Measurements from ENCODE around the gene TDO2.
A peak's percentile ranks its signal among the peaks of the same experiment; 100 is the strongest.

The TDO2 gene

GRCh38 chr4:155903453-155903852, at the start of gene TDO2:
TSS of gene TDO2 (plus strand) at chr4:155903696. CDS start at chr4:155903759, 63 bp downstream.
- DNase-seq, result no peak
- TF ChIP-seq POLR2A (IDR thresholded peaks at IDR 0.05; ENCODE audit: low read length) (no peak), GATA1 (IDR thresholded peaks at IDR 0.05; ENCODE audit: low read depth, low read length) (no peak)

GRCh38 chr4:155854582-155855226, 48.8 kb upstream of the TDO2 start:
- no peak for TF ChIP-seq GATA1 (IDR thresholded peaks at IDR 0.05; ENCODE audit: low read depth, low read length)
- no peak for TF ChIP-seq POLR2A (IDR thresholded peaks at IDR 0.05; ENCODE audit: low read length)
- DNase-seq, result peak in 1 of 2 experiments; percentile 1

DNA sequence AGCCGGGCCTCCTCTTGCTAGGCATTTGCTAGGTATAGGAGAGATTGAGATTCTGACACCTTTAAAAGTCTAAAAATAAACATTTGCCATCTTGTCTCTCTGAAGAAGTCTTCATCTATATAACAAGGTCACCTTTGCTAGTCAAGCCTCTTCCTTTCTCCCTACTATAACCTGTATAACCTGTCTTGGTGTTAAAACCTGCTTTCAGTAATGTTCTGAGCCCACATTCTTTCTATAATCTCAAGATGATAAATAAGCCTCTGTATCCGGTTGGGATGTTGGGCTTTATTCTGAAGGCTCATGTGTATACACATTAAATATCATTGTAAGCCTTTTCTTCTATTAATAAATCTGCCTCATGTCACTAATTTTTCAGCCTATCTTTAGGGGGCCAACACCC, 47.6 kb upstream of the TDO2 start:
- no peak for DNase-seq
- TF ChIP-seq POLR2A (IDR thresholded peaks at IDR 0.05; ENCODE audit: low read length), result no peak
- no peak for TF ChIP-seq GATA1 (IDR thresholded peaks at IDR 0.05; ENCODE audit: low read depth, low read length)

DNA sequence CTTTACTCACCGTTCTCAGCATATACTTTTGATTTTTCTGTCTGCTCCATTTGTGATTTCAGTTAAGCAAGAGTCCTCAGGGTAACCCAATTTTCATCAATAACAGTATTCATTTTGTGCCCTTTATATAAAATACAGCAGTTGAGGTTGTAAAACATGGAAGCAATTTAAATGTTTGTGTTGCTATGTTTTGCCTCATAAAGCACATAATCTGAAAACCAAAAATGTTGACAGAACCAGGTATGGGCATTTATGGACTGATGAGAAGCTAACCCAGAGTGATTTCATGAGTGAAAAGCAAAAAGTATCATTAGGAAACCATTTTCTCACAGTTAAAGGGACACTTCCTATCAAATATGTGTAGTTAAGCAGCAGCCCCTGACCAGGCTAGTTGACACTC, 37.3 kb upstream of the TDO2 start, which contains the start of gene ASIC5:
Gene ASIC5, minus strand, starts transcription at position 101 of the 400 bp plus-strand sequence. Its CDS starts 51 bp downstream, at position 50.
- DNase-seq, result no peak
- TF ChIP-seq POLR2A (IDR thresholded peaks at IDR 0.05; ENCODE audit: low read length) (no peak), GATA1 (IDR thresholded peaks at IDR 0.05; ENCODE audit: low read depth, low read length) (no peak)

DNA sequence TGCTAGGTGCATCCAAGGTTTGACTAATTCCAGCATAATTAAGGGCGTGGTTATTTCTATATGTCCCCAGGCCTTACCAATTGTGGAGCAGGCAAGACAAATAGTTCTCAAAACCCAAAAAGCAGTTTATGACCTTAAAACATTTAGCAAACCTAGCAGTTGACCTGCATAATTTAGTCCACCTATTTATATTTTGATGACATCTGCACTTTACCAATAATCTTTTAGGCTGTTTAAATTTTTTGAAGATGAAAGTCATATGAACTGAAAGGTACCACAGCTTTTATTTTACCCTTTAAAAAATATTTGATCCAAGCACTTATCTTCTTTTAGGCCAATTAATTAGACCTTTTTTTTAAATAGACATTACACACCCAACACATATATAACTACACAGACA, 27.6 kb upstream of the TDO2 start:
- TF ChIP-seq GATA1 (IDR thresholded peaks at IDR 0.05; ENCODE audit: low read depth, low read length), result no peak
- TF ChIP-seq POLR2A (IDR thresholded peaks at IDR 0.05; ENCODE audit: low read length), result no peak
- DNase-seq, result no peak

DNA sequence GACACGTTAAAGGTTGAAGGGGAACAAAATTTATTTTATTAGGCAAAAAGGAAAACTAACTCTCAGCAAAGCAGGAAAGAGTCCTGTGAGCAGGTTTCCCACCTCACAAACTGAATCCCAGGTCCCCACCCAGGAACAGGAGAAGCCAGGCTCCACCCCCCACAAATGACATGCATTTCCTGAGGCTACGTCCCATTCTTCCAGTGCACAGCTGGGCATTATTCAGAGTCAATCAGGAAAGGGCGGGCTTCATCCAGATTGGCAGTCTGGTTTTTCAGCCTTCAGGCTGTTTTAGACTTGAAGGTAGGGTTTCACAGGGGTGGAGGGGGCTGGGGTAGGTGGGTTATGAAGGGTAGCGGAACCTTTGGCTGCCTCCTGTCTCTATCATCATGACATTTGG, 25.5 kb upstream of the TDO2 start:
- DNase-seq, result no peak
- TF ChIP-seq POLR2A (IDR thresholded peaks at IDR 0.05; ENCODE audit: low read length) (no peak), GATA1 (IDR thresholded peaks at IDR 0.05; ENCODE audit: low read depth, low read length) (no peak)

DNA sequence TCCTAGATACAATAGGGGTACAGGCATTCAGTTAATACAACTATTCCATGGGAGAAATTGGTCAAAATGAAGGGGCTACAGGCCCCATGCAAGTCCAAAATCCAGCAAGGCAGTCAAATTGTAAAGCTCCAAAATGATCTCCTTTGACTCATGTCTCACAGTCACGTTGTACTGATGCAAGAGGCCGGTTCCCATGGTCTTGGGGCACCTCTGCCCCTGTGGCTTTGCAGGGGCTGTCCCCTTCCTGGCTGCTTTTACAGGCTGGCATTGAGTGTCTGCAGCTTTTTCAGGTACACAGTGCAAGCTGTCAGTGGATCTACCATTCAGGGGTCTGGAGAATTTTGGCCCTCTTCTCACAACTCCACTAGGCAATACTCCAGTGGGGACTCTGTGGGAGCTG, 24.9 kb upstream of the TDO2 start:
- TF ChIP-seq POLR2A (IDR thresholded peaks at IDR 0.05; ENCODE audit: low read length) (no peak), GATA1 (IDR thresholded peaks at IDR 0.05; ENCODE audit: low read depth, low read length) (no peak)
- DNase-seq, result no peak

- TF ChIP-seq GATA1 (IDR thresholded peaks at IDR 0.05; ENCODE audit: low read depth, low read length), result no peak
- TF ChIP-seq POLR2A (IDR thresholded peaks at IDR 0.05; ENCODE audit: low read length), result no peak
- no peak for DNase-seq
These were observed 23.7 kb upstream of the TDO2 start for GRCh38 chr4:155879767-155880166.

DNA sequence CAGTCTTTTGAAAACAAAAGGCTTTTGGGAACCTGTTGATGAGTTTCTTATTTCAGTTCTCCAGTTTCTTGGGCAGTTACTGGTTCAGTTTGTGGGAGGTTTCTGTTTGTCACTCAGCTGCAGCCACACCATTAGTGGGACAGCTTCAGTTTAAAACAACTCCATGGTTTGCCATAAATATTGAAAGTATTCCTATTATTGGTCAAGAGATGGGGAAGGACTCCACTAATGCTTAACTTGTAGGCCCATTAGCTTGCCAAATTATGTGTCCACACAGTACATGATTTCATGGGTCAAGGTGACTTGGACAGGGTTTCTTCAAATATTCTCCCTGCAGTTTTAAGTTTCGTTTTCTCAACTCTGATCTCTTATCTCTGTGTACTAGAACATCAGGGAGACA, 21.9 kb upstream of the TDO2 start:
- no peak for DNase-seq
- TF ChIP-seq POLR2A (IDR thresholded peaks at IDR 0.05; ENCODE audit: low read length), result no peak
- no peak for TF ChIP-seq GATA1 (IDR thresholded peaks at IDR 0.05; ENCODE audit: low read depth, low read length)

DNA sequence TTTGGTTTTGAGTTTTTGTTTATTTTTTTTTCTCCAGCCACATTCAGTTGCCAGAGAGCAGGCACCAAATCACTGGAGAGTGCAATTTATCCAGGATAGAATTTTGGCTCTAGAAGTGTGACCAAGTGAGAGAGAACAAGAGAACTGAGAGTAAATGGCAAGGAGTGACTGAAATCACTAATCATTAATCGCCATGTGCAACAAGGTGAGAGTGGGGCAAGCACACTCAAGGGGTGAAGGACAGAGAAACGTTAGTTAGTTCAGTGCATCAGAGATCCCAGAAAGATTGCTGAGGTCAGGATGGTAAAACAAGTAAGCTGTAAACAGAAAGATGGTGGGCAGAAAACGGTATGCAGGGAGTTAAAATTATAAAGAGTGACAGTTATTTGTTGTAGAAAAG, 19.6 kb upstream of the TDO2 start:
- no peak for TF ChIP-seq POLR2A (IDR thresholded peaks at IDR 0.05; ENCODE audit: low read length)
- no peak for TF ChIP-seq GATA1 (IDR thresholded peaks at IDR 0.05; ENCODE audit: low read depth, low read length)
- DNase-seq, result no peak

- TF ChIP-seq POLR2A (IDR thresholded peaks at IDR 0.05; ENCODE audit: low read length), result no peak
- no peak for TF ChIP-seq GATA1 (IDR thresholded peaks at IDR 0.05; ENCODE audit: low read depth, low read length)
- DNase-seq, result no peak
These were observed 17.8 kb upstream of the TDO2 start for GRCh38 chr4:155885666-155886065.

GRCh38 chr4:155887045-155887444, 16.5 kb upstream of the TDO2 start:
- TF ChIP-seq GATA1 (IDR thresholded peaks at IDR 0.05; ENCODE audit: low read depth, low read length), result no peak
- TF ChIP-seq POLR2A (IDR thresholded peaks at IDR 0.05; ENCODE audit: low read length), result no peak

DNA sequence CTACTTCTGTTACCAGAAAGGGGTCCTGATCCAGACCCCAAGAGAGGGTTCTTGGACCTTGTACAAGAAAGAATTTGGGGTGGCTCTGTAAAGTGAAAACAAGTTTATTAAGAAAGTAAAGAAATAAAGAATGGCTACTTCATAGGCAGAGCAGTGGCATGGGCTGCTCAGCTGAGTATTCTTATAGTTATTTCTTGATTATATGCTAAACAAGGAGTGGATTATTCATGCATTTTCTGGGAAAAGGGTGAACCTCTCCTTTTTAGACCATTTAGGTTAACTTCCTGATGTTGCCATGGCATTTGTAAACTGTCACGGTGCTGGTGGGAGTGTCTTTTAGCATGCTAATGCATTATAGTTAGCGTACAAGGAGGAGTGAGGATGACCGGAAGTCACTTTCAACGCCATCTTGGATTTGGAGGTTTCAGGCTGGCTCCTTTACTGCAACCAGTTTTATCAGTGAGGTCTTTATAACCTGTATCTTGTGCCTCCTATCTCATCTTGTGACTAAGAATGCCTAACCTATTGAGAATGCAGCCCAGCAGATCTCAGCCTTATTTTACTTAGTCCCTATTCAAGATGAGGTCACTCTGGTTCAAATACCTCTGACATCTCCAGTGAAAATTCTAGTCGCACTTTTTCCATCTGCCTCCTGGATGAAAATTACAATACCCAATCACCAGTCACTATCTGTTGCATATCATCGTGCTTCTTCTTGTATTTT, 15.5 kb upstream of the TDO2 start:
- no peak for TF ChIP-seq POLR2A (IDR thresholded peaks at IDR 0.05; ENCODE audit: low read length)
- TF ChIP-seq GATA1 (IDR thresholded peaks at IDR 0.05; ENCODE audit: low read depth, low read length), result no peak
- DNase-seq, result no peak

More at GRCh38 chr4:155887045-155887444, 16.5 kb upstream of the TDO2 start:
- DNase-seq, result no peak

- TF ChIP-seq GATA1 (IDR thresholded peaks at IDR 0.05; ENCODE audit: low read depth, low read length), result no peak
- no peak for TF ChIP-seq POLR2A (IDR thresholded peaks at IDR 0.05; ENCODE audit: low read length)
- DNase-seq, result no peak
These were observed 14.3 kb upstream of the TDO2 start for GRCh38 chr4:155889031-155889793.

Measured in erythroblast (primary cell).